IPS DF 4.7 (cell line): Measurements from ENCODE around the gene GTPBP10.

Experiments
- DNase-seq: peaks from one replicate; pipeline ENCODE4 v3.0.0-alpha.2; 2013; ENCODE audit warnings: low spot score; ENCODE audit errors: extremely low read depth

GTPBP10 gene

DNA sequence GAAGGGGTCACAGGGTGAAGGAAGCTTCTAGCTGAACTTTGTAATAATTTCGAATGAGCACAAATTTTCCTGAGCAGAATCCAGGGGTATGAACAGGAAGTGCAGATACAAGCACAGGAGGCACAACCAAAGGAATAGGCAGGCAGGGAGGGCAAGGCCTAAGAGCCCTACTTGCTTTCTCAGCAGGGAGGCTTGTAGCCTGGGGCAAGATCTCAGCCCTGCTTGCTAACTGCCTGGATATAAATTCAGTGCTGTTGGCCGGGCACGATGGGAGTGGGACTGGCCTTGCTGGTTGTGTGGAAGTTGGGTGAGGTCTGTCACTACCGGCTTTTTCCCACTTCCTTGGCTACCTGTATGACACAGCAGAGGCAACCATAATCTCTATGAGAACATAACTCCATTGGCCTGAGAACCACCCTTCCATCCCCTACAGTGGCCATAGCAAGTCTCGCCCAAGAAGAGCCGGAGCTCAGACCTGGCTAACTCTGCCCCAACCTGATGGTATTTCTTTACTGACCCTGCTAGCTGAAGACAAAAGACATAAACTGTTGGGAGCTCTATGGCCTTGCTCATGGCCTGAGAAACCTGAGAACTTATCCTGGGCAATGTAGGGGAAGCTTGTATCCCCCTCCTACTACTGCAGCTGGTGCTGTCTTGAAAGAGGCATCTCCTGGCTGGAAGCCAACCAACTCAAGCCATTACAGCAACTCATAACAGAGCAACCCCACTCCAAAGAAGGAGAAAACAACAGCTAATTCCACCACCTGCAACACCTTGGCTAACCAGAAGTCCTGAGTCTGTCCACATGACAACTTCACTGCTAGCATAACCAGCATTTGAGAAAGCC, 84.3 kb downstream of the GTPBP10 start:
- no peak for DNase-seq

GRCh38 chr7:90432752-90433151, 86.2 kb downstream of the GTPBP10 start:
- DNase-seq: no peak

DNA sequence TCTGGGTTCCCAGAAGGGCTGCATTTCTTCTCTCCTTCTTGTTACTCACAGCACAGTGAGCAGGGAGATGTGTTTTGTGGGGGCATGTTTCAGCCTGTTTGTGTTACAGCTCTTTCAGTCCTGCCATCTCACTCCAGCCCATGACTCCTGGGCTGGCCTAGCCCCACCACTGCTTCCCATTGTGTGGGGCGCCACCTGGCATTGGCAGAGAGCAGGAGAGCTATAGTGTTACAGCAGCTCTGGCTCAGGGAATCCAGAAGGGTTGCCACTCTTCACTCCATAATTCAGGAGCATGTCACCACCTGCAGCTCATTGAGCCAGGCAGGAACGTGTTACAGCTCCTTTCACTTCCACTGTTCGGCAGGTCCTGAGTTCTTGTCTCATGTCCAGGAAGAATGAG, 86.7 kb downstream of the GTPBP10 start:
- DNase-seq: no peak
